Measurements from ENCODE around the gene CDR2.

- no peak for TF ChIP-seq CTCF (IDR thresholded peaks at IDR 0.05)
- TF ChIP-seq POLR2A (IDR thresholded peaks at IDR 0.05): no peak
- no peak for TF ChIP-seq EP300 (IDR thresholded peaks at IDR 0.05)
Measured at GRCh38 chr16:22347100-22347820, 27.2 kb downstream of the CDR2 start.

Measured in ovary (tissue), 3 donors.